K562 treated with DMSO at 1 percent for 4 hours (cell line): ENCODE measurements around the gene ANKRD11. TPM values are rescaled to one million over a fixed set of nuclear protein-coding genes. Genes with fewer than 3 reads are reported as not detected.

Source experiments
- total RNA-seq: library from RNA; unstranded; fragments of 300-600 nt; gene quantifications from 2 replicates; pipeline ENCODE4 v1.2.3, GENCODE V29; 2022; ENCODE audit not compliant: insufficient read depth

The ANKRD11 gene
- total RNA-seq, result 123 and 133 TPM in 2 replicates

GRCh38 chr16:89490439-89491237 is at the start of gene ANKRD11:
Gene ANKRD11, minus strand, starts transcription at chr16:89490561. Its CDS starts 173,542 bp downstream, at chr16:89317019.

GRCh38 chr16:89507834-89508590 is 17.7 kb upstream of the ANKRD11 start, which contains the start of gene SPG7:
Gene SPG7, plus strand, starts transcription at chr16:89508403. Its CDS starts 15 bp downstream, at chr16:89508418.

Other genes starting within 250 kb of the ANKRD11 start
- gene SPG7, start 17.8 kb upstream of the ANKRD11 start, total RNA-seq, result 40.2 and 40.6 TPM in 2 replicates
- gene RPL13, start 70.1 kb upstream of the ANKRD11 start, total RNA-seq, result 12,260 and 12,488 TPM in 2 replicates
- 4.5 and 11.7 TPM in 2 replicates for gene CPNE7, start 85.2 kb upstream of the ANKRD11 start, total RNA-seq
- not detected in 2 replicates for gene DPEP1, start 123.1 kb upstream of the ANKRD11 start, total RNA-seq
- 64.1 and 66.4 TPM in 2 replicates for gene CHMP1A, start 167.1 kb upstream of the ANKRD11 start, total RNA-seq
- gene SPATA33, start 167.3 kb upstream of the ANKRD11 start, total RNA-seq, result 6.8 and 10.6 TPM in 2 replicates
- gene CDK10, start 196.1 kb upstream of the ANKRD11 start, total RNA-seq, result 20.9 and 29.9 TPM in 2 replicates
- gene SPATA2L, start 211.1 kb upstream of the ANKRD11 start, total RNA-seq, result 7.7 and 8.0 TPM in 2 replicates
- 11.8 and 13.3 TPM in 2 replicates for gene VPS9D1, start 230.3 kb upstream of the ANKRD11 start, total RNA-seq
- 12.6 and 17.9 TPM in 2 replicates for gene ZNF276, start 231.0 kb upstream of the ANKRD11 start, total RNA-seq